Activated T-cell treated with anti-CD3 and anti-CD28 coated beads, Interleukin-2, amount 50 U/mL, for 4 hours (primary cell): ENCODE data around the gene ULK4. TPM values are rescaled to one million over a fixed set of nuclear protein-coding genes. Genes with fewer than 3 reads are reported as not detected.
A peak's percentile ranks its signal among the peaks of the same experiment; 100 is the strongest.

Experiments
- ATAC-seq, 2 donors: fragments of 200-7000 bp; cut with Tn5 transposase; one replicate each; pipeline ENCODE4 v1.10.0; 2021
- DNase-seq: peaks from one replicate; pipeline ENCODE4 v3.0.0-alpha.2; 2020
- H3K27me3 Mint-ChIP-seq: one replicate; pipeline ENCODE4 v1.8.0; 2021; ENCODE audit warnings: low read depth, mixed read lengths
- H3K36me3 Mint-ChIP-seq: one replicate; pipeline ENCODE4 v1.8.0; 2022; ENCODE audit warnings: mixed read lengths; ENCODE audit not compliant: insufficient read depth
- H3K4me1 Mint-ChIP-seq: one replicate; pipeline ENCODE4 v1.8.0; 2021; ENCODE audit warnings: low read depth, mixed read lengths
- H3K4me3 Mint-ChIP-seq: one replicate; pipeline ENCODE4 v1.8.0; 2021; ENCODE audit warnings: mild to moderate bottlenecking, moderate library complexity, mixed read lengths
- H3K9me3 Mint-ChIP-seq: one replicate; pipeline ENCODE4 v1.8.0; 2021; ENCODE audit warnings: mixed read lengths
- total RNA-seq, 3 donors: library from RNA; stranded (reverse); gene quantifications; one replicate each; pipeline ENCODE4 v1.2.1, GENCODE V29; 2021

Gene ULK4
- total RNA-seq, 3 donors from 2014 or later: 7.3 to 8.8 (median 8.2) TPM

DNA sequence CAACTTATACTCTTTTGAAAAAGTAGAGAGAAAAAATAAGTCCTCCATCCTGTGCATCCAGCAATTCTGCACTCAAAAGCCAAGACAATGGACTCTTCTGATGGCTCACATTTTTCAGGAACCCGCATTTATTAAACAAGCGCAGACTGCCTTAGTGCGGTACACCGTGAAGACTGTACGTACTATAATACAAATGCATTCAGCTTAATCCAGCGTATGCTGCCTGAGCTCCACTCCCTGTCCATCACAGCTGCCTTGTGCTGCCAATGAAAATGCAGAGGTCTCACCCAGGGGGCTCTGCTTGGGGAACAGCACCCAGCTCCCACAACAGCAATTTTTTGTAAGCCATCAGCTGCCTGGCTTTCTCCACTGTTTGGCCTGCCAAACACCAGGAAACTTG, 350.9 kb downstream of the ULK4 start:
- ATAC-seq (no peak), DNase-seq (no peak)
- Mint-ChIP-seq H3K4me1 (peaks cover 6% of the 10 kb centered on the region), H3K4me3 (no peak overlapping the region), H3K27me3 (no peaks in the 10 kb centered on the region), H3K36me3 (peaks cover 13% of the 10 kb centered on the region), H3K9me3 (no peaks in the 10 kb centered on the region)

DNA sequence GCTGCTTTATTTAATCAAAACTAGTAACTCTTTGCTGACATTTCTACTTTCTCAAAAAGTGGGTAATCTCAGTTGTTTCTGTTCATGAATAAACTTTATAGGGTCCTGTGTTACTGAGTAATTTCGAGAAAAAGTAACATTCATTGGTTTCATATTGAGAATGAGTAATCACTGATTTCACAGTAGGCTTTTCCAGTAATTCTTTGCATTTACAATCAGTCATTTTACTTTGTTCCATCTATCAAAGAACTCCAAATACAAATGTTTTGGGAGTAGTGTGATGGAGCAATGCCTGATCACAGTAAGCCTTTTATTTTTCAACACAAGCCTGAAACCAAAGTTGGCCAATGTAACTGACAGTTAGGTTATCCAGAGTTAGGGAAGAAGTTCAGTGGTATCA, 353.6 kb downstream of the ULK4 start:
- Mint-ChIP-seq H3K4me3 (no peak overlapping the region), H3K27me3 (no peaks in the 10 kb centered on the region), H3K36me3 (peaks cover 10% of the 10 kb centered on the region), H3K9me3 (no peaks in the 10 kb centered on the region), H3K4me1 (peaks cover 6% of the 10 kb centered on the region)
- DNase-seq: no peak
- ATAC-seq: peak; percentile 56 to 58

DNA sequence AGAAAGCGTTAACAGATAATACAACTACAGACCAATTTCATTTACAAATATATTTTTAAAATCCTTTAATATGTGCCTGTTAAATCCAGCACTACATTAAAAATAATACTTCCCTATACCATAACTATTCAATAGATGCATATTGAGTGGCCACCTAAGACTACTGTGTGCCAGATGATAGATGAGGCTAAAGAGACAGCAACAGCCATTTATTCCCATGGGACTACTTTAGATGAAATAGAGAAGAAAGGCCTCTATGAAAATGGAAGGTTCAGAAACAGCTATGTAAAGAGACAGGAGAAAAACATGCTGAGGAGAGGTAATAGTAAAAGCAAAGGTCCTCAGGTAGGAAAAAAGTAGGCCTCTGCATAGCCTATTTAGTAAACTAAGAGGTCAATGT, 358.1 kb downstream of the ULK4 start:
- H3K36me3 Mint-ChIP-seq: peaks cover 4% of the 10 kb centered on the region
- H3K9me3 Mint-ChIP-seq: no peaks in the 10 kb centered on the region
- H3K27me3 Mint-ChIP-seq: no peaks in the 10 kb centered on the region
- no peak overlapping the region for H3K4me3 Mint-ChIP-seq
- ATAC-seq: no peak
- H3K4me1 Mint-ChIP-seq: peaks cover 6% of the 10 kb centered on the region
- no peak for DNase-seq

DNA sequence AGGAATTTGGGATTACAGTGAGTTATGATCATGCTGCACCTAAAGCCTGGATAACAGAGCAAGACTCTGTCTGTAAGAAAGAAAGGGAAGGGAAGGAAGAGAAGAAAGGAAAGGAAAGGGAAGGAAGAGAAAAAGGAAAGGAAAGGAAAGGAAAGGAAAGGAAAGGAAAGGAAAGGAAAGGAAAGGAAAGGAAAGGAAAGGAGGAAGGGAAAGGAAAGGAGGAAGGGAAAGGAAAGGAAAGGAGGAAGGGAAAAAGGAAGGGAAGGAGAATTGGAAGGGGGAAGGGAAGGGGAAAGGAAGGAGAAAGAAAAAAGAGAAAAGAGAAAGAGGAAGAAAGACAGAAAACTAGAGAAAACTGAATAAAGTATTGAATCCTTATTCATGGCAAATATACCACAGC, 359.8 kb downstream of the ULK4 start:
- Mint-ChIP-seq H3K36me3 (peaks cover 4% of the 10 kb centered on the region), H3K9me3 (no peaks in the 10 kb centered on the region), H3K27me3 (no peaks in the 10 kb centered on the region), H3K4me3 (no peak overlapping the region), H3K4me1 (no peaks in the 10 kb centered on the region)
- no peak for DNase-seq
- ATAC-seq: no peak

DNA sequence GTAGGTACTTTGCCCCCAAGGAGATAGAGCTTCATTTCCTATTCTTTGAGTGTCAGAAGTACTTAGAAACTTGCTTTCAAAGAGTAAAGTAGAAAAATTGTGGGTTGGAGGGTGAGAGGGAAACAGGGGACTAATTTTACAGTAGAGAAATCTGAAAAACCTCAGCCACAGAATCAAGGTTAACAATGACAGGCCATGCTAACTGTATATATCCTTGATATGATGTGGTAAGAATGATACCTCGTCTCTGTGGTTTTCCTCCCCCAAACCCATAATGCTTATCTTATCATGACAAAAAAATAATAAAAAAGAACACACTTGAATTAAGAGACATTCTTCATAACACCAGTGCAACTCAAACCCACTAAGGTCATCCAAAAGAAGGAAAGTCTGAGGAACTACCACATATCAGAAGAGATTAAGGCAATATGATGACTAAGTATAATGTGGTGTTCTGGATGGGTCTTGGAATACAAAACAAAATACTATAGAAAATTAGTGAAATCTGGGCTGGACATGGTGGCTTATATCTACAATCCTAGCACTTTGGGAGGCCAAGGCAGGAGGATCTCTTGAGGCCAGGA, 360.4 kb downstream of the ULK4 start:
- no peak for DNase-seq
- Mint-ChIP-seq H3K36me3 (peaks cover 4% of the 10 kb centered on the region), H3K4me1 (no peaks in the 10 kb centered on the region), H3K4me3 (no peak overlapping the region), H3K27me3 (no peaks in the 10 kb centered on the region), H3K9me3 (no peaks in the 10 kb centered on the region)
- peak in 1 of 2 donors; percentile 43 for ATAC-seq

DNA sequence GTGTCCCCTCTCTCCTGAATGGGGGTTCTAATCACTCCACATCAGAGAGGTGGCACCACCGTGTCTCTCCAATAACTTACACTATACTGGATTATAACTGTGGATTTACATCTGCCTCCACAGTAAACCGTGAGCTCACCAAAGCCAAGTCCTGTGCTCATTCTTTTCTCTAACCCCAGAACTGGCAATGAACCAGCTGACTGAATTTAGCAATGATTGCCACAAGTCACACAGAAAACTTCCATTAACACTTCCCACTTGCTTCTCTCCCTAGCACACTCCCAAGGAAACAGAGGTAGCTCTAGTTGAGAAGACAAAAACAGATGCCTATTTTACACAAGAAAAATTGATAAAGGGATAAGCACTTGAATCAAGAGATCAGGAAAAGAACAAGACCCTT, 361.3 kb downstream of the ULK4 start:
- DNase-seq (no peak), ATAC-seq (no peak)
- no peaks in the 10 kb centered on the region for H3K4me1 Mint-ChIP-seq
- no peak overlapping the region for H3K4me3 Mint-ChIP-seq
- no peaks in the 10 kb centered on the region for H3K27me3 Mint-ChIP-seq
- peaks cover 6% of the 10 kb centered on the region for H3K36me3 Mint-ChIP-seq
- no peaks in the 10 kb centered on the region for H3K9me3 Mint-ChIP-seq

DNA sequence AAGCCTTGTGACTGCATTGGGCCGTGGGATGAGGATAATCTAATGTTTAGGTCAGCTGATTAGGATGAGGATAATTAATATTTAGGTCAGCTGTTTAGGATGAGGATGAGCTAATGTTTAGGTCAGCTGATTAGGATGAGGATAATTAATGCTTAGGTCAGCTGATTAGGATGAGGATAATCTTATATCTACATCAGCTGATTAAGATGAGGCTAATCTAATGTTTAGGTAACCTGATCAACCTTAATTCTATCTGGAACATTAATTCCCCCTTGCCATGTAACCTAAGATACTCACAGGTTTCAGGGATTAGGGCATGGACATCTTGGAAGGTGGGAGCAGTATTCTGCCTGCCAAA, 362.8 kb downstream of the ULK4 start:
- Mint-ChIP-seq H3K9me3 (no peaks in the 10 kb centered on the region), H3K4me3 (no peak overlapping the region), H3K27me3 (no peaks in the 10 kb centered on the region), H3K36me3 (peaks cover 6% of the 10 kb centered on the region), H3K4me1 (no peaks in the 10 kb centered on the region)
- ATAC-seq (no peak), DNase-seq (no peak)

DNA sequence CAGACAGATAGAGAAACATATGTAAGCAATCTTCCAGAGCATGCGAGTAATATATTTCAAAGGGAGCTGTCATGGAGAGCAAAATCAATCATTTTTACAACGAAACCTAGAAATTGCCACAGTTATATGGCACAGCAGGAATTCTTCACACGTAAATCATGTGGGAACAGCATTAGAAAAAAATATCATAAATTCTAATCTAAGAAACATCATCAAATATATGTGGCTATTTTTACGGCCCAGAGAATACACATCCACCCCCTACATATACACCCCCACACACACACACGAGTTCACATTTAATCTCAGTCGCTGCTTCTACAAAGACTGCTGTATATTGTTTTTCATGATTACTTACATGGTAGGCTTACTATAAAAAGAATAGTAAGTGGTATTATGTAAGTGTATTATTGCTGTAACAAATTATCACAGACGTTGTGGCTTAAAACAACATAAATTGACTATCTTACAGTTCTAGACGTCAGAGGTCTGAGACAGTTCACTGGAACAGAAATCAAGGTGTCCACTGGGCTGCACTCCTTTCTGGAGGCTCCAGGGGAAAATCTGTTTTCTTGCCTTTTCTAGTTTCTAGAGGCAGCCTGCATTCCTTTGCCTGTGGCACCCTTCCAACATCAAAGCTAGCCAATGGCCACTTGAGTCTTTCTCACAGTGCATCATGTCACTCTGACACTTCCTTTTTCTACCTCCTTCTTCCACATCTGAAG, 363.3 kb downstream of the ULK4 start:
- Mint-ChIP-seq H3K9me3 (no peaks in the 10 kb centered on the region), H3K36me3 (peaks cover 3% of the 10 kb centered on the region), H3K4me1 (no peaks in the 10 kb centered on the region), H3K27me3 (no peaks in the 10 kb centered on the region), H3K4me3 (no peak overlapping the region)
- no peak for ATAC-seq
- DNase-seq: no peak

DNA sequence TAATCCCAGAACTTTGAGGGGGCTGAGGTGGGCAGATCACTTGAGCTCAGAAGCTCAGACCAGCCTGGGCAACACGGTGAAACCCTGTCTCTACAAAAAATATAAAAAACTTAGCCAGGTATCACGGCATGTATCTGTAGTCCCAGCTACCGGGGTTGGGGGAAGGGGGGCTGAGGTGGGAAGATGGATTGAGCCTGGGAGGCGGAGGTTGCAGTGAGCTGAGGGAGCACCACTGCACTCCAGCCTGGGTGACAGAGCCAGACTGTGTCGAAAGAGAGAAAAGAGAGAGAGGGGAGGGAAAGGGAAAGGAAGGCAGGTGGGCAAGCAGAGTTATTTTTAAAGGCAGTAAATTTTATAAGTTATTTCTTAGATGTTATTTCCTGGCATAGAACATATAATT, 368.1 kb downstream of the ULK4 start:
- ATAC-seq (no peak), DNase-seq (no peak)
- Mint-ChIP-seq H3K27me3 (no peaks in the 10 kb centered on the region), H3K4me3 (no peak overlapping the region), H3K9me3 (no peaks in the 10 kb centered on the region), H3K4me1 (no peaks in the 10 kb centered on the region), H3K36me3 (peaks cover 9% of the 10 kb centered on the region)

DNA sequence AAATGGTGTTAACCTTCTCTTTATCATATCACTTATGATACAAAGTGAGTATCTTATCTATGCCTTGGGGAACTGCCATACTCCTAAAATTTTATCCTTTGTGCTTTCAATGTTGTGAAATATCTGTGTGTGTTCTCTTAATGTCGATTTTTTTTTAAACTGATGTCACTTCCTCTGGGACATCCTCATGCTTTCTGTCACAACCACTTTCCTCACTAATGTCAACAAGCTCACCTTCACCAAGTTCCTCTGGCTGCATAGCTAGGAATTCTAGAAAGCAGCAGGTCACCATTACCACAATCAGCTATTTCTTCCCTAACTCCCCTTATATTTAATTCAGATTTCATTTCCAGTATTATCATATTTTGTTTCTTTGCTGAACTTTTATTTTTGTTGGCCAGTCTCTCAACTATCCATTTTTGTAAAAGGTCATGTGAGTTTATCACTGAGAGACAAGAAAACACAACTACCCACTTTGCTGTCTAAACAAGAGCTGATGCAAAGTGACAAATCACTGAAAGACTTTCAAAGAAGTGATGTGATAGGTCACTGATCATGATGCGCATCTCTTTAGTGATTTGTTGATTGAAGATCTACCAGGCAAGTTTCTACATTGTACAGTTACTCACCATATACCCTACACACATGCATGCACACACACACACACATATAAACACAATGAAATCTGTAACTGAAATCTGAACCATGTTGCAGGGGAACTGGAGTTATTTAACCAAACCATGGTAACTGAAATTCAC, 369.0 kb downstream of the ULK4 start:
- Mint-ChIP-seq H3K4me1 (no peaks in the 10 kb centered on the region), H3K9me3 (no peaks in the 10 kb centered on the region), H3K27me3 (no peaks in the 10 kb centered on the region), H3K4me3 (no peak overlapping the region), H3K36me3 (peaks cover 9% of the 10 kb centered on the region)
- DNase-seq: no peak
- no peak for ATAC-seq

DNA sequence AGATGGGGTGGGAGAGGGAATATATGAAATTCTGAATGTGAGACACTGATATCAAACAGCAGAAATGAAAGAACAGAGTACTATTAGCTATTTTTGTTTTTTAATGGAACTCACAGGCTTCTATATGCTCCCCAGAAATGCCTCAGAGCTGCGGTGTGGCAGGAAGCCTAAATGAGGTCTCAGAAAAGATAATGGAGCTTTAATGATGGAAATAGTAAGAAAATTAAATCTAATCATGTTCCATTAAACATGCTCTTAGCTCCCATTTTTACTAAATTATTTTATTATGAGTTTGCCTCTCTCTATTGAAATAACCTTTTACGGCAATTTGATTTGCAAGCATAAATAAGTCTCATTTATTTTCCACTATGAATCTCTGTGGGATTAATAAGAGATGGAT, 378.9 kb downstream of the ULK4 start:
- Mint-ChIP-seq H3K9me3 (no peaks in the 10 kb centered on the region), H3K27me3 (no peaks in the 10 kb centered on the region), H3K36me3 (peaks cover 5% of the 10 kb centered on the region), H3K4me1 (peaks cover 2% of the 10 kb centered on the region), H3K4me3 (no peak overlapping the region)
- ATAC-seq (no peak), DNase-seq (no peak)

DNA sequence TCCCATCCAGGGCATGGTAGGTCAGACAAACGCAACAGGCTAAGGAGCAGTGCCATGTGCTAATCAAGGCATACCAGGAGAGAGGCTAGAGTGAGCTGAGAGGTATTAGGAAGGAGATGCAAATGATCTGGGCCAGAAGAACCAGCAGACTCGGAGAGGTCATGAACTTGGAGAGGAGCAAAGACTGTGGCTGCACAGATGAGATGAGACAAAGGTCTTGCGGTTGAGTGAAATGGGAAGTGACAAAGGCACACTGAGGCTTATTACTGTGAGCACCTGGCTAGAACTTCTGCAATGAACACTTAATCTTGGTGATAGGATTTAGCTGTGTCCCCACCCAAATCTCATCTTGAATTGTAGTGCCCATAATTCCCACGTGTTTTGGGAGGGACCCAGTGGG, 380.2 kb downstream of the ULK4 start:
- H3K4me1 Mint-ChIP-seq: peaks cover 2% of the 10 kb centered on the region
- no peaks in the 10 kb centered on the region for H3K9me3 Mint-ChIP-seq
- no peak for DNase-seq
- H3K27me3 Mint-ChIP-seq: no peaks in the 10 kb centered on the region
- H3K36me3 Mint-ChIP-seq: peaks cover 5% of the 10 kb centered on the region
- no peak for ATAC-seq
- H3K4me3 Mint-ChIP-seq: no peak overlapping the region

DNA sequence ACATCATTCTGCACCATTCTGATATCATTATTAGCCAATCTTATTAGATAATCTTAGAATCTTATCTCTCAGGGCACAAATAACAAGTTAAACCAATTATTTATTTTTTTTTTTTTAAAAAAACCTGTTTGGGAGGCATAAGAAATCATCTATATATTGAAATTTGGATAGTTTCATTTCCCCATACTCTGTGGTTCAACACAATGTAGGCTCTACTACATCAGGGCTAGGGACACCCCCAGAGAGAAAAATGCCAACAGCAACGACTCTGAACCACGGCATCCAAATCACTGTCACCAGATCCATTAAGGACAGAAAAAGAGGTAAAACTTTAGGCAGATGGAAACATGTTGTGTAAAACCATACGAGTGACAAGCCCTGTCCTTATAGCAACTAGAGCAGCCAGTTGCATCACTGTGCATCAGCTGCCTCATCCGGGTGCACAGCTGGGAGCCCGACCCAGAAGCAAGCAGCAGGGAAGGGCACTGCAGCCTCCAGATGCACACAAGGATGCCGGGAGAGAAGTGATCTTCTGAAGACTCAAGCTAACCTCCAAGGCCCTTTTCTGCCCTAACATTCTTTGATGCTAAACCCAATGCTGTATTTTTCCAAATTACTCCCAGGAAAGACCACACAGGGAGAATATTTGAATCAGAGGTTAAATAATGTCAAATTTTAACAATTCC, 381.5 kb downstream of the ULK4 start:
- Mint-ChIP-seq H3K9me3 (no peaks in the 10 kb centered on the region), H3K4me1 (no peaks in the 10 kb centered on the region), H3K4me3 (no peak overlapping the region), H3K27me3 (no peaks in the 10 kb centered on the region), H3K36me3 (peaks cover 5% of the 10 kb centered on the region)
- no peak for ATAC-seq
- no peak for DNase-seq

DNA sequence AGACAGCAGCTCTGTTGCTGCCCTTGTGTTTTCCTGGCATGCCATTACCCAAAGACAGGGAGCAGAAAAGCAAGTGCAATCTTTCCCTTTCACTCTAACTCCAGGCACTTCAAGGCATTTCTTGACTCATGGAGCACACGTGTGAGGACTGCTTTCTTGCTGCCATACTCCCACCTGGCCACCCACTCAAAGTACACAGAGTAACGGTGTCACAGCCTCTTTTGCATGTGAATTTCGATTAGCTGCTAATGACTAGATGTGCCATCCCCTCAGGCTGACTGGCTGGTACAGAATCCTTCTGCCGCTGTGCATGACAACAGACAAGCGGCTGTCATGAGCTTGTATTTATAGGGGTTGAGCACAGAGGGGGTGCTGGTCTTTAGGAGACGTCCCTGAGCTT, 382.0 kb downstream of the ULK4 start:
- Mint-ChIP-seq H3K36me3 (peaks cover 5% of the 10 kb centered on the region), H3K4me3 (no peak overlapping the region), H3K9me3 (no peaks in the 10 kb centered on the region), H3K27me3 (no peaks in the 10 kb centered on the region), H3K4me1 (no peaks in the 10 kb centered on the region)
- DNase-seq: no peak
- no peak for ATAC-seq
